Cardiac muscle cell (in vitro differentiated cells and primary cell): ENCODE measurements around the gene MRPS14. TPM values are rescaled to one million over a fixed set of nuclear protein-coding genes. Genes with fewer than 3 reads are reported as not detected.

ENCODE experiments used
- DNase-seq, 2 donors: peaks; one replicate each; pipeline versions ENCODE4 v3.0.0 to v3.0.0-alpha.2; 2010 to 2017; ENCODE audit warnings: low read depth in 1 of 2, low spot score in 1 of 2
- H3K27ac ChIP-seq: fragments of 200-600 bp; sonication (generic); 2 replicates; pipeline ENCODE4 v1.5.1; 2016
- H3K27me3 ChIP-seq: fragments of 200-600 bp; sonication (generic); 2 replicates; pipeline ENCODE4 v1.6.0; 2016; ENCODE audit warnings: control low read depth
- H3K36me3 ChIP-seq: fragments of 200-600 bp; sonication (generic); 2 replicates; pipeline ENCODE4 v1.5.1; 2016; ENCODE audit warnings: control low read depth
- H3K4me1 ChIP-seq: fragments of 200-600 bp; sonication (generic); 2 replicates; pipeline ENCODE4 v1.8.1; 2017; ENCODE audit warnings: low read depth, mild to moderate bottlenecking, mixed run types
- H3K4me3 ChIP-seq: fragments of 200-600 bp; sonication (generic); 2 replicates; pipeline ENCODE4 v1.5.1; 2016; ENCODE audit warnings: mild to moderate bottlenecking
- H3K9me3 ChIP-seq: fragments of 200-600 bp; sonication (generic); 2 replicates; pipeline ENCODE4 v1.5.1; 2017; ENCODE audit warnings: low read depth, mild to moderate bottlenecking, control low read depth
- polyA plus RNA-seq: library from polyadenylated mRNA; unstranded; fragments of >200 nt; fragmentation: Nextera tagmentation; extraction: Ambion mirVana; gene quantifications from 2 replicates; pipeline ENCODE4 v1.2.1, GENCODE V29; 2016
- total RNA-seq: library from RNA; depleted of rRNA; stranded (reverse); fragments of >200 nt; gene quantifications from 2 replicates; pipeline ENCODE4 v1.2.3, GENCODE V29; 2016
- TF ChIP-seq, protein P1 (sequence below): IDR thresholded peaks from 2 replicates; pipeline ENCODE4 v1.5.1; 2012; ENCODE audit warnings: low read depth, mild to moderate bottlenecking, low read length

MRPS14 gene
- total and polyA plus RNA-seq, 2 experiments from 2014 or later: 27.5 to 73.8 TPM

DNA sequence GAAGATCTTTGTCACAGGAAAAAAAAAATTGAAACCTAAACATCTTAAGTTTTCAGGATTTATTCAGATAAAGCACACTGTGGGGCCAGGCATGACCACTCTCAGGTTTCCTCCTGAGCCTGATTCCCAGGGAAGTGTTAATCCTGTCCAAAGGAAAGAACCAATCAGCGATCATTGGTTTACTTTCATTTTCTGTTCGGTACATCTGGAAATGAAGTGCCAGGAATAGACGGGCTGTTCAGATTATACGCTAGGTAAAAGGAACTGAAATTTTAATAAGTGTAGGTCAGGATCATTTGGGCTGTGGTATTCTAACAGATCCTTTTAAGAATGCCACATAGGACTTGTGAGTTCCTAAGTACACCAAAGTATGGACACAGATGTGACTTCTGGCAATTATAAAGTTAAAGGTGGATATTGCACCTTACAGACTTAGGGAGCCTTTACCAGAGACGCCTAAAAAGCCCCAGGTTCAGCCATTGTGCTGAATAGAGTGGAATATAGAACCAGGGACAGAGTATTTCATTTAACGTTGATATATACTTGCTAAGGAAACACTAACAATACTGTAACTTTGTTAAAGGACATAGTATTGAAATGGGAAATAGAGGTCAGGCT lies 32.7 kb downstream of the MRPS14 start:
- TF ChIP-seq, protein P1, sequence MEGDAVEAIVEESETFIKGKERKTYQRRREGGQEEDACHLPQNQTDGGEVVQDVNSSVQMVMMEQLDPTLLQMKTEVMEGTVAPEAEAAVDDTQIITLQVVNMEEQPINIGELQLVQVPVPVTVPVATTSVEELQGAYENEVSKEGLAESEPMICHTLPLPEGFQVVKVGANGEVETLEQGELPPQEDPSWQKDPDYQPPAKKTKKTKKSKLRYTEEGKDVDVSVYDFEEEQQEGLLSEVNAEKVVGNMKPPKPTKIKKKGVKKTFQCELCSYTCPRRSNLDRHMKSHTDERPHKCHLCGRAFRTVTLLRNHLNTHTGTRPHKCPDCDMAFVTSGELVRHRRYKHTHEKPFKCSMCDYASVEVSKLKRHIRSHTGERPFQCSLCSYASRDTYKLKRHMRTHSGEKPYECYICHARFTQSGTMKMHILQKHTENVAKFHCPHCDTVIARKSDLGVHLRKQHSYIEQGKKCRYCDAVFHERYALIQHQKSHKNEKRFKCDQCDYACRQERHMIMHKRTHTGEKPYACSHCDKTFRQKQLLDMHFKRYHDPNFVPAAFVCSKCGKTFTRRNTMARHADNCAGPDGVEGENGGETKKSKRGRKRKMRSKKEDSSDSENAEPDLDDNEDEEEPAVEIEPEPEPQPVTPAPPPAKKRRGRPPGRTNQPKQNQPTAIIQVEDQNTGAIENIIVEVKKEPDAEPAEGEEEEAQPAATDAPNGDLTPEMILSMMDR: no peak
- DNase-seq: peak in 1 of 2 donors; percentile 43
- H3K36me3 ChIP-seq: no peaks in the 10 kb centered on the region
- no peaks in the 10 kb centered on the region for H3K4me1 ChIP-seq
- H3K4me3 ChIP-seq: no peak overlapping the region
- no peaks in the 10 kb centered on the region for H3K9me3 ChIP-seq
- H3K27me3 ChIP-seq: no peaks in the 10 kb centered on the region
- H3K27ac ChIP-seq: no peak overlapping the region

DNA sequence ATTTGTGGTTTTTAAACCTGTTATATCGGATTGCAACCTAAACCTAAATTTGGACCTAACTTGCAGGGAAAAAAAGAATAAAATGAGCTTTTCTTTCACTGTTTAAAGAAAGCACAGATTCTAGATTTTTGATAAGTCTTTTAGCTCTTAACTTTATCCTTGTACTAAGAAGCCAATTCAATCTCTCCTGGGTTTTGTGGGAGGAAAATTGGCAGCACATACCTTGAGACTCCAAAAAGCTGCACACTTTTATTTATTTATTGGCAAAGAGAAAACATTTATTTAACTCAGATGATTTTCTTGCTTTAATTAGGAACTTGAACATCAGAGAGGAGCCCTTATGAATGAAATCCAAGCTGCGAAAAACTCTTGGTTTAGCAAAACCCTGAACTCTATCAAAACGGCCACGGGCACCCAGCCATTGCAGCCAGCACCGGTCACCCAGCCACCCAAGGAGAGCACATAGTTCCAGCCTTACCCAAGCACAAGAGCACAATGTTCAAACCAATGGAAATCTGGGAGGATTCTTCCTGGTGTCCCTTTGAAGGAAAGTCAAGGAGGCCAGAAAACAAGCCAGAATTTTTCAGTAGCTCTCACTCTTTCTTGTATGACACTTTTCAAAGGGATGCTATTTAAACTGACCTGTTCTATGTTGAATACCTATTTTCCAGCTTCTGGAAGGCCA lies 33.5 kb downstream of the MRPS14 start:
- Histone ChIP-seq H3K36me3 (no peaks in the 10 kb centered on the region), H3K9me3 (no peaks in the 10 kb centered on the region), H3K4me1 (no peaks in the 10 kb centered on the region), H3K27me3 (no peaks in the 10 kb centered on the region), H3K4me3 (no peak overlapping the region), H3K27ac (no peak overlapping the region)
- DNase-seq: no peak
- TF ChIP-seq, protein P1: no peak

DNA sequence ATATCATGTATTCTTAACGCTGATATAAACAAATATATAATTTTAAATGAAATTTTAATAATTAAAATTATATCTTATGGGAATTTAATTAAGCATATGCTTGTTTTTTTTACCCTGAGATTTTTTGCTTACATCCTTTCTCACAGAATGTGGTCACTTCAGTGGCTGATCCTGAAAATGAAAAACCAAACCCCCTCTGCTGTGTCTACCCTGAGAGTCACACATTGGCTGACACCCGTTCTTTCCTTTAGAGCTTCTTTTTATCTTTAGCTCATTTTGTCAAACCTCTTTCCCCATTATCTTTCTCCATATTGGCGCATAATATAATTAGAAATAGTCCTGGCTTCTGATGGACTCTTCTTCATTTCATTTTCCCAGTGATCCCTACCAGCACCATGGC lies 34.2 kb downstream of the MRPS14 start:
- no peak for DNase-seq
- H3K9me3 ChIP-seq: no peaks in the 10 kb centered on the region
- no peak overlapping the region for H3K4me3 ChIP-seq
- H3K27me3 ChIP-seq: no peaks in the 10 kb centered on the region
- H3K27ac ChIP-seq: no peak overlapping the region
- H3K4me1 ChIP-seq: no peaks in the 10 kb centered on the region
- H3K36me3 ChIP-seq: no peaks in the 10 kb centered on the region
- TF ChIP-seq, protein P1: no peak

DNA sequence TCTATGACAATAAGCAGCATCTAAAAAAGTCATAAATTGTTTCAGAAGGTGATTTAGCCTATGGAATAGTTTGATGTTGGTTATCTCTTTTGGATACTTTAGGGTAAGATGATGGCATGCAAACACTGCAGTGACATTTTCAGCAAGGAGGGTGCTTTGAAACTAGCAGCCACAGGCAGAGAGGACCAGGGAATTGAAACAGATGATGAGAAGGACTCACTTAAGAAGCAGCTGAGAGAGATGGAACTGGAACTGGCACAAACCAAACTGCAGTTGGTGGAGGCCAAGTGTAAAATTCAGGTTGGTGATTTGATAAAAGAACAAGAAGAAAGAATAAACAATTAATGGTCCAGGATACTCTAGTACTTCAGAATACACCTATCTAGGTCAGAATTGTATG lies 34.7 kb downstream of the MRPS14 start:
- Histone ChIP-seq H3K27ac (no peak overlapping the region), H3K36me3 (no peaks in the 10 kb centered on the region)
- TF ChIP-seq, protein P1: no peak

DNA sequence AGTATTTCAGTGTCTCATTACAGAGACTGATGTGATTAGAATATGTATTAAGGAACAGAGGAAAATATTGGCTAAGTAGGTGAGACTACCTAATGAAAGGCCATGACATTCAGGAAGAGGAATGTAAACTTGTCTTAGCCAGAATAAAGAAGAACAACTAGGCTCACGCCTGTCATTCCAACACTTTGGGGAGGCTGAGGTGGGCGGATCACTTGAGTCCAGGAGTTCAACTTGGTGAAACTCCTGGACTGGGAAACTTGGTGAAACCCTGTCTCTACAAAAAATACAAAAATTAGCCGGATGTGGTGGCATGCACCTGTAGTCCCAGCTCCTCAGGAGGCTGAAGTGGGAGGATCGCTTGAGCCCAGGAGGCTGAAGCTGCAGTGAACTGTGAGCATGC lies 38.3 kb downstream of the MRPS14 start:
- H3K27ac ChIP-seq: no peak overlapping the region
- no peak for DNase-seq
- no peaks in the 10 kb centered on the region for H3K27me3 ChIP-seq
- H3K36me3 ChIP-seq: no peaks in the 10 kb centered on the region
- H3K4me1 ChIP-seq: no peaks in the 10 kb centered on the region
- no peak overlapping the region for H3K4me3 ChIP-seq
- H3K9me3 ChIP-seq: no peaks in the 10 kb centered on the region
- TF ChIP-seq, protein P1: no peak

More for the DNA sequence above, 34.7 kb downstream of the MRPS14 start:
- no peak for DNase-seq
- Histone ChIP-seq H3K27me3 (no peaks in the 10 kb centered on the region), H3K4me1 (no peaks in the 10 kb centered on the region), H3K4me3 (no peak overlapping the region), H3K9me3 (no peaks in the 10 kb centered on the region)
